ENCODE data around the gene FRY.

- TF ChIP-seq TARDBP (IDR thresholded peaks at IDR 0.05), result no peak
- TF ChIP-seq BHLHE40 (IDR thresholded peaks at IDR 0.05; ENCODE audit: borderline replicate concordance), result no peak
- no peak for TF ChIP-seq FOXA1 (IDR thresholded peaks at IDR 0.05)
- no peak for TF ChIP-seq HDGF (IDR thresholded peaks at IDR 0.05; ENCODE audit: borderline replicate concordance)
- TF ChIP-seq SP1 (IDR thresholded peaks at IDR 0.05), result no peak
- no peak for TF ChIP-seq FOXK2 (IDR thresholded peaks at IDR 0.05)
- no peak for TF ChIP-seq L3MBTL2 (conservative IDR thresholded peaks at IDR 0.05)
- TF ChIP-seq ARNT (IDR thresholded peaks at IDR 0.05), result no peak
- no peak for TF ChIP-seq CTBP1 (IDR thresholded peaks at IDR 0.05; ENCODE audit: borderline replicate concordance)
Observed at GRCh38 chr13:32026623-32027022, 5.0 kb upstream of the FRY start.
